Activated T-cell treated with anti-CD3 and anti-CD28 coated beads, Interleukin-2, amount 50 U/mL, for 4 hours (primary cell): ENCODE measurements around the gene PAX6. TPM values are rescaled to one million over a fixed set of nuclear protein-coding genes. Genes with fewer than 3 reads are reported as not detected.
A peak's percentile ranks its signal among the peaks of the same experiment; 100 is the strongest.

Experiments used
- ATAC-seq, 2 donors: fragments of 200-7000 bp; cut with Tn5 transposase; one replicate each; pipeline ENCODE4 v1.10.0; 2021
- DNase-seq: peaks from one replicate; pipeline ENCODE4 v3.0.0-alpha.2; 2020
- H3K27me3 Mint-ChIP-seq: one replicate; pipeline ENCODE4 v1.8.0; 2021; ENCODE audit warnings: low read depth, mixed read lengths
- H3K36me3 Mint-ChIP-seq: one replicate; pipeline ENCODE4 v1.8.0; 2022; ENCODE audit warnings: mixed read lengths; ENCODE audit not compliant: insufficient read depth
- H3K4me1 Mint-ChIP-seq: one replicate; pipeline ENCODE4 v1.8.0; 2021; ENCODE audit warnings: low read depth, mixed read lengths
- H3K4me3 Mint-ChIP-seq: one replicate; pipeline ENCODE4 v1.8.0; 2021; ENCODE audit warnings: mild to moderate bottlenecking, moderate library complexity, mixed read lengths
- H3K9me3 Mint-ChIP-seq: one replicate; pipeline ENCODE4 v1.8.0; 2021; ENCODE audit warnings: mixed read lengths
- total RNA-seq, 3 donors: library from RNA; stranded (reverse); gene quantifications; one replicate each; pipeline ENCODE4 v1.2.1, GENCODE V29; 2021

The PAX6 gene
- total RNA-seq, 3 donors from 2014 or later = not detected

- peaks cover 83% of the 10 kb centered on the region for H3K27me3 Mint-ChIP-seq
- H3K4me1 Mint-ChIP-seq = peaks cover 38% of the 10 kb centered on the region
- ATAC-seq = no peak
- H3K4me3 Mint-ChIP-seq = peak overlapping the region; percentile 25
- DNase-seq = no peak
- H3K9me3 Mint-ChIP-seq = peaks cover 17% of the 10 kb centered on the region
- no peaks in the 10 kb centered on the region for H3K36me3 Mint-ChIP-seq
Observed at GRCh38 chr11:31800398-31801265, 10.5 kb downstream of the PAX6 start.

DNA sequence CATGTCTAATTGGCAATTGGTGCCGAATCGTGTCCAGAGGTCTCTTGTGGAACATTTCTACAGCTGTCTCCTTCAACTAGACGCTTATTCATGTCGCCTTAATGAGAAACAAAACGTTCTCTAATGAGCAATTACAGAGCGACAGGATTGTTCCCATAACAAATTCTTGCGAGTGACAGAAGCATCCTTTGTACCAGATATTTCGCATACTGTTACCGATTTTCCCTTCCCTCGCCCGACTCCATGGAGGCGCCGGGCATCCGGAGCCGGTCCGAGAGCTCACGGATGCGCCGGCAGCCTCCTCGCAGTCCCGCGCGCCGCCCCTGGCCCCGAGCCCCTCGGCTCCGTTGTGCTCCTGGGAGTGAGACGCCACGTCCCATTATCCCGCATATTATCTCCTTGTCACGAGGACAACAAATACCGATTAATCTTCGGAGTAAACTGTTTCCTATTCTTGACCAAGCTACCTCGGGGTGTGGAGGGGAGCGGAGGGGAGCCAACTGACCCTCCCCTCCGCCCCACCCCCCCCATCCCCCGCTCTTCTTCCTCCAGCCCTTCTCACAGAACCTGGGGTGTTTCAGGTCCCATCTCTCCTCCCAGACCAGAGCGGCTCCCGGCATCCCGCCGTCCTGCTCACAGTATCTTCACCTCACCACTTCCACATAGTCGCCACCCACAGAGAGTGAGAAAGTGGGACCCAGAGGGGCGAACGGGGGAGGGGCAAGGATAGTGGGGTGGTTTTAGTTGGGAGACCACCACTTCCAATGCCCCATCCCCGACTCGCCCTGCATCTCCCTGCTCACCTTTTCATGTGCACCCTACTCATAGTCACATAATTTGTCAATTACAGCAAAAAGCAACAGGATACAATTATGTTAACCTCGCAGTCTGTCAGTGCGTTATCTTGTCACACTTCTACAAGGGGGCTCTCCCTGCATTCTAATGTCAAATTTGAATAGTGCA is 11.4 kb downstream of the PAX6 start:
- DNase-seq = no peak
- Mint-ChIP-seq H3K27me3 (peaks cover 82% of the 10 kb centered on the region), H3K9me3 (peaks cover 17% of the 10 kb centered on the region), H3K4me1 (peaks cover 36% of the 10 kb centered on the region), H3K4me3 (peak overlapping the region; percentile 25), H3K36me3 (no peaks in the 10 kb centered on the region)
- no peak for ATAC-seq

- DNase-seq = no peak
- H3K36me3 Mint-ChIP-seq = no peaks in the 10 kb centered on the region
Observed at GRCh38 chr11:31798554-31799434, 12.3 kb downstream of the PAX6 start.

GRCh38 chr11:31798057-31798553 is 13.0 kb downstream of the PAX6 start:
- DNase-seq (no peak), ATAC-seq (no peak)
- no peak overlapping the region for H3K4me3 Mint-ChIP-seq
- peaks cover 20% of the 10 kb centered on the region for H3K4me1 Mint-ChIP-seq
- H3K36me3 Mint-ChIP-seq = no peaks in the 10 kb centered on the region
- H3K9me3 Mint-ChIP-seq = peaks cover 14% of the 10 kb centered on the region
- peaks cover 80% of the 10 kb centered on the region for H3K27me3 Mint-ChIP-seq

More at GRCh38 chr11:31798554-31799434, 12.3 kb downstream of the PAX6 start:
- H3K27me3 Mint-ChIP-seq = peaks cover 81% of the 10 kb centered on the region
- no peak for ATAC-seq
- H3K4me1 Mint-ChIP-seq = peaks cover 27% of the 10 kb centered on the region
- no peak overlapping the region for H3K4me3 Mint-ChIP-seq
- H3K9me3 Mint-ChIP-seq = peaks cover 17% of the 10 kb centered on the region

DNA sequence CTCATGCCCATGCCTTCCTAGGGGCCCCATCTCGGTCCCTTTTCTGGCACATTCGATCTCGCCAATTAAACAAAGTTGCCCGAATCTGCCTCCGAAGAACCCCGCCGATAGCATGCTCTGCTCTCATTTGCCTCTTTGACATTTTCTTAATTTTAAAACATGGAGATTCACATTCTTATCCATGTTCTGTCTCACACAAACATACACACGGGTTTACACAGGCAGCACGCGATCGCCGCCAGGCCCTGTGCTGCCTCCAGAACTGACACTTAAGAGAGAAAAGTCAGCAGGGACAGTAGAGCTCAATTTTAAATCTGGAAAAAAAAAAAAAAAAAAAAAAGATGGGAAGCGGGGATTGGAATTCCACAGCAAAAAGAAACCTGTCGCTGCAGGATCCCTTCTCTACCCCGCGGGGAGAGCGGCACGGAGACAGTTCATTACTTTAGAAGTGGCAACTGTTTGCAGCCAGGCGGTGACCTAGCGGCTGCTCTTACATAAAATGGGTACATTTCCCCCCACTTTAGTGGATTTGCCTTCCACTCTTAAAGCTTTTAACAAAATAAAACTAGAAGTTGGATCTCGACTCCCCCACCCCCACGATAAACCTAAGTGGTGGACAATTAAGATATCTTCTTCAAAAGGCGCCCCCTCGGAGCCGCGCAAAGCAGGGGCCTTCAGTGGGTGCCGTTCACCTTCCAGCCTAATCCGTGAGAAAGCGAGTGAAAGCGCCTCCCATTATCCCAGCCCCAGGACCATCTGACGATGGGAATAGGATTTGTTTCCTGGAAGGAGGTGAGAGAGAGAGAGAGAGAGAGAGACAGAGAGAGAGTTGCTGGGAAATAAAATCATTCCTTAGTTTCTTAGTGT is 13.7 kb downstream of the PAX6 start:
- Mint-ChIP-seq H3K36me3 (no peaks in the 10 kb centered on the region), H3K4me1 (peaks cover 15% of the 10 kb centered on the region), H3K4me3 (no peak overlapping the region), H3K9me3 (peaks cover 8% of the 10 kb centered on the region), H3K27me3 (peaks cover 80% of the 10 kb centered on the region)
- DNase-seq (no peak), ATAC-seq (no peak)

DNA sequence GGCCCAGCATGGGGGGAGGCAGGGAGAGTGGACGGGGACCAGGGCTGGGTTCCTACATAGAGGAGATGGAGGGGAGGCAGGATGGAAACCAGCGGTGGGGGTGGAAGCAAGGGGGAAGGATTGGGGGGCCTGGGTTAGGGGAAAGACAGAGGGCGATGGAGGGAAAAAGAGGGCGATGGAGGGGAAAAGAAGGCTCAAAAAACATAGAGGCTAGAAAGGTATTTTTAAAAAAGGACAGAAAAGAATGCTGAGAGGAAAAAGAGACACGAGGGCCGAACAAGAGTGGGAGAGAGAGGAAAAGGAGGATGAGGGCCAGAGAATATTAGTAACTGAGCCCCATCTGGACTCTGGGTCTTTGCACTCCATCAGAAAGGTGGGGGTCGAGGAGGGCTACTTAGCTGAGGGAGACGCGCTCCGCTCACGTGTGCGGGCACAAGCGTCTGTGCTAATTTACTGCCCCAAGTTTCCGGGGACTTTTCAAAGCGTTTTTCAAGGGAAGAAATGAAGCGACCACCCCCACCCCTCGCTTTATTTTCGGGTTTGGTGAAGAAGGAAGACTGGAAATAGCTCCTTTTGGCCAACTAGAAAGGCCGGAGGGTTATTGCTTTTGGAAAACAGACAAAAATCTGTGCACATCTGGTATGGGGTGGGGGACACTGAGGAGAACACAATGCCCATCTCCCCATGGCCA is 14.5 kb downstream of the PAX6 start:
- DNase-seq = no peak
- Mint-ChIP-seq H3K27me3 (peaks cover 74% of the 10 kb centered on the region), H3K9me3 (peaks cover 8% of the 10 kb centered on the region), H3K4me3 (no peak overlapping the region), H3K4me1 (peaks cover 15% of the 10 kb centered on the region), H3K36me3 (no peaks in the 10 kb centered on the region)
- ATAC-seq = no peak

GRCh38 chr11:31795706-31796498 is 15.2 kb downstream of the PAX6 start:
- no peaks in the 10 kb centered on the region for H3K36me3 Mint-ChIP-seq
- peaks cover 15% of the 10 kb centered on the region for H3K4me1 Mint-ChIP-seq
- peaks cover 67% of the 10 kb centered on the region for H3K27me3 Mint-ChIP-seq
- H3K9me3 Mint-ChIP-seq = peaks cover 8% of the 10 kb centered on the region
- no peak overlapping the region for H3K4me3 Mint-ChIP-seq
- ATAC-seq (no peak), DNase-seq (no peak)

GRCh38 chr11:31794548-31794947 is 16.6 kb downstream of the PAX6 start:
- no peak overlapping the region for H3K4me3 Mint-ChIP-seq
- H3K27me3 Mint-ChIP-seq = peaks cover 56% of the 10 kb centered on the region
- no peaks in the 10 kb centered on the region for H3K9me3 Mint-ChIP-seq
- DNase-seq = no peak
- no peaks in the 10 kb centered on the region for H3K36me3 Mint-ChIP-seq
- peaks cover 6% of the 10 kb centered on the region for H3K4me1 Mint-ChIP-seq
- no peak for ATAC-seq

DNA sequence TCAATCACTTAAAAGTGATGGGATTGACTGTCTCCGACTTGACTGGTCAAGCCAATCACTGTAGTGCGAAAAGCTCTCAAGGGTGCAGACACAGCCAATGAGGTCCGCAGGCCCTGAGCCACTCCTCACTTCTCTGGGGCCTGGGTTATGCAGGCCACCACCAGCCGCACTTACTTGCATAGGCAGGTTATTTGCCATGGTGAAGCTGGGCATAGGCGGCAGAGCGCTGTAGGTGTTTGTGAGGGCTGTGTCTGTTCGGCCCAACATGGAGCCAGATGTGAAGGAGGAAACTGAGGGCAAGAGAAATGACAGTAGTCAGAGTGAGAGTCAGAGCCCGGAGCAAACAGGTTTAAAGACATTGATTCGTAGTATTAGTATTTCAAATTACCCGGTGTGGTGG is 17.9 kb downstream of the PAX6 start:
- no peaks in the 10 kb centered on the region for H3K36me3 Mint-ChIP-seq
- no peak overlapping the region for H3K4me3 Mint-ChIP-seq
- peaks cover 49% of the 10 kb centered on the region for H3K27me3 Mint-ChIP-seq
- no peak for ATAC-seq
- peaks cover 6% of the 10 kb centered on the region for H3K4me1 Mint-ChIP-seq
- H3K9me3 Mint-ChIP-seq = no peaks in the 10 kb centered on the region
- no peak for DNase-seq

- no peaks in the 10 kb centered on the region for H3K36me3 Mint-ChIP-seq
- peaks cover 44% of the 10 kb centered on the region for H3K27me3 Mint-ChIP-seq
- H3K4me3 Mint-ChIP-seq = no peak overlapping the region
- DNase-seq (no peak), ATAC-seq (no peak)
- H3K9me3 Mint-ChIP-seq = no peaks in the 10 kb centered on the region
- H3K4me1 Mint-ChIP-seq = peaks cover 2% of the 10 kb centered on the region
Observed at GRCh38 chr11:31792456-31792855, 18.7 kb downstream of the PAX6 start.

- no peaks in the 10 kb centered on the region for H3K36me3 Mint-ChIP-seq
- H3K9me3 Mint-ChIP-seq = no peaks in the 10 kb centered on the region
- peaks cover 40% of the 10 kb centered on the region for H3K27me3 Mint-ChIP-seq
- ATAC-seq (no peak), DNase-seq (no peak)
- no peaks in the 10 kb centered on the region for H3K4me1 Mint-ChIP-seq
- H3K4me3 Mint-ChIP-seq = no peak overlapping the region
Observed at GRCh38 chr11:31792036-31792435, 19.1 kb downstream of the PAX6 start.

DNA sequence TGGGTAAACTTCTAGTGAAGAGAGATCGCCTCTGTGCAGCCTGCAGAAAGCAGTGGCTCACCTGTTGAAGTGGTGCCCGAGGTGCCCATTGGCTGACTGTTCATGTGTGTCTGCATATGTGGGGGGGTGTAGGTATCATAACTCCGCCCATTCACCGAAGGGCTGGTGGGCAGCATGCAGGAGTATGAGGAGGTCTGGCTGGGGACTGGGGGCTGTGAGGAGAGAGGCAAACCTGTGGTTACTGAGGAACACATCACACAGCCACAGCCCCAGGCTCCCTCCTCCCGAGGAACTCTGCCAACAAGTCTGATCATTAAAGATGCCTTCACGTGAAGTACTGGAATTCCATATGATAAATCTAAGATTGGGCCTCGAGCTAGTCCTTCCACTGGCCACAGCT is 20.5 kb downstream of the PAX6 start:
- no peaks in the 10 kb centered on the region for H3K36me3 Mint-ChIP-seq
- no peak for ATAC-seq
- no peak overlapping the region for H3K4me3 Mint-ChIP-seq
- no peaks in the 10 kb centered on the region for H3K9me3 Mint-ChIP-seq
- H3K4me1 Mint-ChIP-seq = no peaks in the 10 kb centered on the region
- peaks cover 27% of the 10 kb centered on the region for H3K27me3 Mint-ChIP-seq
- no peak for DNase-seq
